GM12865 (cell line): Measurements from ENCODE around the gene RDX.
A peak's percentile ranks its signal among the peaks of the same experiment; 100 is the strongest.
"Not testable (repeated sequence)": the region's sequence is repeated elsewhere in the genome, so short reads cannot be mapped to it uniquely, and the experiment has no call there.

Experiments used
- DNase-seq: peaks from one replicate; pipeline ENCODE4 v3.0.0; 2010; ENCODE audit warnings: low read depth
- H3K4me3 ChIP-seq: 2 replicates; pipeline ENCODE4 v1.5.1; 2011; ENCODE audit warnings: mild to moderate bottlenecking, low read depth, low read length, control low read depth
- TF ChIP-seq, protein P1 (sequence below): IDR thresholded peaks from 2 replicates; pipeline ENCODE4 v1.5.1; 2011; ENCODE audit warnings: low read length, control low read depth, low read depth, inconsistent platforms; ENCODE audit not compliant: insufficient read depth; ENCODE audit errors: missing control alignments

Gene RDX

DNA sequence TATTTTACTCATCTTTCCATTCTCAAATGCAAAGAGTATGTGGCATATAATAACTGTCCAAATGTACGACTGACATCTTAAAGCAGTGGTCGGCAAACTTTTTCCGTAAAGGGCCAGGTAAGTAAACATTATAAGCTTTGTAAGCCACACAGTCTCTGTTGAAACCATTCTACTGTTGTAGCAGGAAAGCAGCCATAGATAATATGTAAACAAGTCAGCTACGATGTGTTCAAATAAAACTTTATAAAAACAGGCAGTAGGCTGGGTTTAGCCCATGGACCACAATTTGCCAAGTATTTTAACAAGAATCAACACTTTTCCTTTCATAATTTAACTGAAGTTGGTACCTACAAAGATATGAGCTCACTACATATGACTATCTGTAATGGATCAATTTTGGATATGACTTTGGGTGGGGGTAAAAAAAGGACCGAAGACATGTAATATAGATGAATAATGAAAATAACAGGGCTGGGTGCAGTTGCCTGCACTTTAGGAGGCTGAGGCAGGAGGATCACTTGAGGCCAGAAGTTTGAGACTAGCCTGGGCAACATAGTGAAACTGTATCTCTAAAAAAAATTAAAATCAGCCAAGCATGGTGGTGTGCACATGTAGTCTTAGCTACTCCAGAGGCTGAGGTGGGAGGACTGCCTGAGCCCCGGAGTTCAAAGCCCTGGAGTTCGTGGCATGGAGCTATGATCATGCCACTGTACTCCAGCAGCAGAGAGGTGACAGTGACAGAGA, 5.7 kb downstream of the RDX start:
- no peak for DNase-seq
- TF ChIP-seq, protein P1, sequence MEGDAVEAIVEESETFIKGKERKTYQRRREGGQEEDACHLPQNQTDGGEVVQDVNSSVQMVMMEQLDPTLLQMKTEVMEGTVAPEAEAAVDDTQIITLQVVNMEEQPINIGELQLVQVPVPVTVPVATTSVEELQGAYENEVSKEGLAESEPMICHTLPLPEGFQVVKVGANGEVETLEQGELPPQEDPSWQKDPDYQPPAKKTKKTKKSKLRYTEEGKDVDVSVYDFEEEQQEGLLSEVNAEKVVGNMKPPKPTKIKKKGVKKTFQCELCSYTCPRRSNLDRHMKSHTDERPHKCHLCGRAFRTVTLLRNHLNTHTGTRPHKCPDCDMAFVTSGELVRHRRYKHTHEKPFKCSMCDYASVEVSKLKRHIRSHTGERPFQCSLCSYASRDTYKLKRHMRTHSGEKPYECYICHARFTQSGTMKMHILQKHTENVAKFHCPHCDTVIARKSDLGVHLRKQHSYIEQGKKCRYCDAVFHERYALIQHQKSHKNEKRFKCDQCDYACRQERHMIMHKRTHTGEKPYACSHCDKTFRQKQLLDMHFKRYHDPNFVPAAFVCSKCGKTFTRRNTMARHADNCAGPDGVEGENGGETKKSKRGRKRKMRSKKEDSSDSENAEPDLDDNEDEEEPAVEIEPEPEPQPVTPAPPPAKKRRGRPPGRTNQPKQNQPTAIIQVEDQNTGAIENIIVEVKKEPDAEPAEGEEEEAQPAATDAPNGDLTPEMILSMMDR: no peak
- no peak overlapping the region for H3K4me3 ChIP-seq

DNA sequence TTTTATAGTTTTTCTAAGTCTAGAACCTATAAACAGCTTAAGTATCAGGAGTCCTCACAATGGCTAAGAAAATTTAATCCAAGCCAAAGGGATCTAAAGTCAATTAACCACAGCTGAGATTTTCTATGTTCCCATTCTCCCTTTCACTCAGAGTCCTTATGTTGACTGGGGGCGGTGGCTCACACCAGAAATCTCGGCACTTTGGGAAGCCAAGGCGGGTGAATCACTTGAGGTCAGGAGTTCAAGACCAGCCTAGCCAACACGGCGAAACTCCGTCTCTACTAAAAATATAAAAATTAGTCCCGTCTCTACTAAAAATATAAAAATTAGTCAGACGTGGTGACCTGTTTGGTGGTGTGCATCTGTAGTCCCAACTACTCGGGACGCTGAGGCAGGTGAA, 6.9 kb downstream of the RDX start:
- DNase-seq: no peak
- TF ChIP-seq, protein P1: no peak
- H3K4me3 ChIP-seq: no peak overlapping the region

DNA sequence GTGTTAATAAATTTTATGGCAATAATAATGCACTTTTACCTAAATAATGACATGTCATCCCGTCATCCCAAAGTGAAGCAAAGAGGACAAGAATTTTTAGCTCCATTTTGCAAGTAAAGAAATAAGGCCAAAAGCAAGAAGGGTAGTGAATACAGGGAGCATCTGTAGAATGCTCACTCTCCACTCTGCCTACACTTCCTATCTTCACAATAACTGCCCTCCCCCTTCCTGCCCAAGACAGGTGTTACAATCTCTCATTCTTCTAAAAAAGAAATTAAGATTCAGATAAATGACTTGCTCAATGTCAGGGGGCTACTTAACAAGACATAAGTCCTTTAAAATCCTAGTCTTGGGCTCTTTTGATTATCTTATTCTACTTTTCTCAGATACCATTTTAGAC, 8.9 kb downstream of the RDX start:
- no peak overlapping the region for H3K4me3 ChIP-seq
- TF ChIP-seq, protein P1: no peak
- peak; percentile 24 for DNase-seq

DNA sequence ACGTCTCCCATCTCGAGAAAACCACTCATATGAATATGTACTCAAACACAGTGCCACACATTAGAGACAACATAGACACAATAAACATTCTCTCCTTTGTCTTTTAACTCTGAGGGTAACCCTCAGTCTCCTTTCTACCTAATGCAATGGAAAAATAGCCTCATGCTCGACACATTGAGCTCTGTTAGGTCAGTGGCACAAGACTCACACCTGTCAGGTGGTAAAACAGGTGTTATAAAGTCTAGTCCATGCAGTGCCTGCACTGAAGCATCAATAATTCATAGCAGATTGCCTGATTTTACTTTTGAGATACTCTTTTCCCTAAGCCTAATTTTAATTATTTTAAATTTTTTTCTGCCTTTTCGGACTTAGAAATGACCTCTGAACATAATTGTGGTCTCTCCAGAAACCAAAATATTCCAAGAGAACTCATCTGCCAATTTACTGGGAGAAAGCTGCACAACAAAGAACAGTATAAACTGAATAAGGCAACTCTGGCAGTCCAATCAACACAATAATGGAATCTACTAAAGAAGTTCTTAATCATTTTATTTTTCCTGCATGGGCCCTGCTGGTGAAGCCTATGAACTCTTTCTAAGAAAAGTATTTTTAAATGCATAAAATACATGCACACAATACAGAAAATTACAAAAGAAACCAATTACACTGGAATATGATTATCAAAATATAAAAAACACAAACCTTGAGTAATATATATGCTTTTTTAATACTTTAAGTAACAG, 9.9 kb downstream of the RDX start:
- H3K4me3 ChIP-seq: no peak overlapping the region
- no peak for DNase-seq
- TF ChIP-seq, protein P1: no peak

DNA sequence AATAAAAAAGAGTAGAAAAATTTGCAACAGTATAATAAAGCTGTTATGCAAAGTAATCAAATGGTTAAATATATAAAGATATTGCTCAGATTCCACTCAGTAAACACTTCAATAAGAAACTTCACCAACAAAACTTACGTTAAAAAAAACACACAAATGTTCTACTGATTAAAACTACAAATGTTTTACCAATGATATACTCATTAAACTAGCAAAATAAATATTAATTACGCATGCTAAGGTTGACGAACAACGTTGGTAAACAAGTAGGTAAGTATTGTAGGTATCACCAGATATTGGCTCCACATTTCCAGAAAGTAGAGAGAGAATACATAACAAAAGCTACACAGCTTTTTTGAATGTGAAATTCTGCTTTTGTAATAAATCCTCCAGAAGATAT, 12.6 kb downstream of the RDX start:
- H3K4me3 ChIP-seq: no peak overlapping the region
- no peak for DNase-seq
- TF ChIP-seq, protein P1: no peak

DNA sequence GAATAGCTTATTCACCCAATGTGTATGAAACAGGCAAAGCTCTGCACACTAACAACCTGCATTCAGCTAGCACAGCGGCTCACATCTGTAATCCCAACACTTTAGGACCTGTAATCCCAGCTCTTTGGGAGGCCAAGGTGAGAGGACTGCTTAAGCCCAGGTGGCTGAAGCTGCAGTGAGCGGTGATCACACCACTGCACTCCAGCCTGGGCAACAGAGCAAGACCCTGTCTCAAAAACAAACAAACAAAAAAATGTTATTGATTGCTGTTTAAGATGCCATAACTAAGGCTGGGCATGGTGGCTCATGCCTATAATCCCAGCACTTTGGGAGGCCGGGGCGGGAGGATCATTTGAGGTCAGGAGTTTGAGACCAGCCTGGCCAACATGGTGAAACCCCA, 15.8 kb downstream of the RDX start:
- not testable (repeated sequence) for H3K4me3 ChIP-seq, DNase-seq

DNA sequence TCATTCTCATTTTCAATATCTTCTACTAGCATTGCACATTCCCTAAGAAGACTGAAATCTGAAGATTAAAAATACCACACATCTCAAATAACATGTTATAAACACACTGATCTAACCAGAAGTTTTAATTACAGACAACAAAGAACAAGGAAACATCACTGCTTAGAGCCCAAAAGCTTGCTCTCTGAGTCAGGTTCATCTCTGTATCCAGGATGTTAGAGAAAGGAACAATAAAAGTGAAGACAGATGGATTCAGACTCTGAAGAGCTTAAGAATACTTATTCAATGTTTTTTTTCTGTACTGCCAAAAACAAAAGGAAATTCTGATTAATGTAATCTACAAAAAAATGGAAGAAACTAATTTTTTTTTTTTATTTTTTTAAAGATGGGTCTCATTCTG, 16.5 kb downstream of the RDX start:
- no peak for DNase-seq
- TF ChIP-seq, protein P1: no peak
- no peak overlapping the region for H3K4me3 ChIP-seq
